AG20443 (cell line): ENCODE measurements around the gene DNAJB9.

ENCODE experiments used
- DNase-seq: peaks from one replicate; pipeline ENCODE4 v3.0.0; 2012; ENCODE audit warnings: low spot score, mixed read lengths

DNAJB9 gene

GRCh38 chr7:108605559-108606201, 36.0 kb downstream of the DNAJB9 start:
- no peak for DNase-seq

GRCh38 chr7:108609643-108610042, 40.0 kb downstream of the DNAJB9 start:
- no peak for DNase-seq

- no peak for DNase-seq
Measured at GRCh38 chr7:108611268-108611667, 41.6 kb downstream of the DNAJB9 start.

- peak; percentile 40 for DNase-seq
Measured at GRCh38 chr7:108613147-108613948, 43.7 kb downstream of the DNAJB9 start.

- DNase-seq: no peak
Measured at GRCh38 chr7:108613949-108614381, 44.3 kb downstream of the DNAJB9 start.

GRCh38 chr7:108614896-108615295, 45.2 kb downstream of the DNAJB9 start:
- DNase-seq: no peak

- no peak for DNase-seq
Measured at GRCh38 chr7:108618056-108618455, 48.4 kb downstream of the DNAJB9 start.

- DNase-seq: no peak
Measured at GRCh38 chr7:108623220-108623619, 53.5 kb downstream of the DNAJB9 start.
